HG03025 (cell line): ENCODE measurements around the gene NARS2.
"Not testable (repeated sequence)": the region's sequence is repeated elsewhere in the genome, so short reads cannot be mapped to it uniquely, and the experiment has no call there.

Experiments used
- ATAC-seq: cut with Tn5 transposase; IDR thresholded peaks from one replicate; pipeline ENCODE4 v1.9.1; 2021; ENCODE audit warnings: mild to moderate bottlenecking, moderate library complexity; ENCODE audit not compliant: unreplicated experiment, low FRiP score

The NARS2 gene

GRCh38 chr11:78497293-78497692 is 77.4 kb downstream of the NARS2 start:
- ATAC-seq, result no peak

GRCh38 chr11:78493413-78493975 is 81.2 kb downstream of the NARS2 start:
- ATAC-seq, result no peak

DNA sequence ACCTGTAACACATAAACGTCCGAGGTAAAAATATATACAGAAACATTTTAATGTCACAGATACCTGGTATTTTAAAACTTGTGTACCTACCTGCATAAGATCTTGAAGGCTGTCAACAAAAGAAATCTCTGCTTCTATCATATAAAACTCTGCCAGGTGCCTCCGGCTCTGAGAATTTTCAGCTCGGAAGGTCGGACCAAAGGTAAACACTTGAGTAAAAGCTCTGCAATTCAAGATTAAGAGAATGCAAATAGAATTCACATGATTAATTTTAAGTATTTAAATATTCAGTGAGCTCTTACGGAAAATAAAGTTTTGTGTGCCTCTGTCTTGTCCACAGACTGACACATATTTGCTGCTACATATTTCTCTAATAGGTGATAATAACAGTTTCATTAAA is 81.7 kb downstream of the NARS2 start:
- no peak for ATAC-seq

GRCh38 chr11:78489184-78489583 is 85.5 kb downstream of the NARS2 start:
- ATAC-seq, result no peak

DNA sequence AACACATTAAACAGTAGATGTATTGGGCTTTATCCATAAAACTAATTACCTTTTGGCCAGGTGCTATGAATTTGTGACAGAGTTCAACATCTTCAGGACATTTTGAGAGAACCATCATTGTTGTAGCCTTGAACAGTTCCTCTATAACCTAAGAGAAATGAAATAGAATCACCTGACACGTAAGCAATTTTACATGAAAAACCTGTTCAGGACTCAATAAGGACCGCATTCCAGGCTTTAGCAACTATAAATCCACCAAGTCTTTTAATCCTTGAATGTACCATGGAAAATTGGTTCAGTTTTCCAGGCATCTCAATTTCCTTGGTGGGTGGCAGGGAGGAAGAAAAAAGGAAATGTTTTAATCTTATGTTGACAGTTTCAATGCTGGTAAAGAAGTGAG is 96.1 kb downstream of the NARS2 start:
- ATAC-seq, result no peak

DNA sequence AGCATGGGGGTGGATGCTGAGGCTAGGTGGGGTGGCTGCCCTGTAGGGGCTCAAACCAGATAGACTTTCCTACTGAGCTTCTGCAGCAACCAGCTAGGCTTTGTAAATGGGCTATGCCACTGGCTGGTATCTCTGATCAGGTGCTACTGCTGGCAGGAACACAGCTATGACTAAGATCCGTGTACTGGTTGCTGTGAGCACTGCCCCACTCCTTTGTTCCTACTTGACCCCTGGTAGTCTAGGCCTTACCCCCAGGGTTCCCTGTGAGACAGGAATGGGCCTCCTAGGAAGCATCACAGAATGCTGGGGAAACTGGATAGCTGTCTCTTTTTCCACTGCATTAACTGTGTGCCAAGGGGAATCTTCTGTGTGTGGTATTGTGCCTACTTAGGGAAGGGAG is 98.6 kb downstream of the NARS2 start:
- ATAC-seq, result no peak

- no peak for ATAC-seq
Measured at GRCh38 chr11:78474451-78474850, 100.2 kb downstream of the NARS2 start.

- ATAC-seq, result no peak
Measured at GRCh38 chr11:78472905-78473304, 101.8 kb downstream of the NARS2 start.

DNA sequence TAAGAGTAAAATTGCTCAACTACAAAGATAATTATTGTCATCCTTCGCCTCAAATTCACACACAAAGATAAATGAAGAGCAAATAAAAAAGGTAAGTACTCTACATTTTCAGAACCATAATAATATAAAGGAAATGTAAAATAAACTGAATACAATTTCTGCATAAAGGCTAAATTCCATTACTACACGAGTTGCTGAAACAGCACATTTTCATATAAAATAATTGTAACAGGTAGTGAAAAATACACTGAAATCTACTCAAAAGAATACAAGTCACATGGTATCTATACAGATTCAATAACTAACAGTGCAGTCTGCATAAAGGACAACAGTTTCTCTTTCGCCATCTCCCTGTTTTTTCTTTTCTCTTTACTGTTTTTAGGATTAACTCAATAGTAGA is 102.3 kb downstream of the NARS2 start:
- ATAC-seq, result no peak

DNA sequence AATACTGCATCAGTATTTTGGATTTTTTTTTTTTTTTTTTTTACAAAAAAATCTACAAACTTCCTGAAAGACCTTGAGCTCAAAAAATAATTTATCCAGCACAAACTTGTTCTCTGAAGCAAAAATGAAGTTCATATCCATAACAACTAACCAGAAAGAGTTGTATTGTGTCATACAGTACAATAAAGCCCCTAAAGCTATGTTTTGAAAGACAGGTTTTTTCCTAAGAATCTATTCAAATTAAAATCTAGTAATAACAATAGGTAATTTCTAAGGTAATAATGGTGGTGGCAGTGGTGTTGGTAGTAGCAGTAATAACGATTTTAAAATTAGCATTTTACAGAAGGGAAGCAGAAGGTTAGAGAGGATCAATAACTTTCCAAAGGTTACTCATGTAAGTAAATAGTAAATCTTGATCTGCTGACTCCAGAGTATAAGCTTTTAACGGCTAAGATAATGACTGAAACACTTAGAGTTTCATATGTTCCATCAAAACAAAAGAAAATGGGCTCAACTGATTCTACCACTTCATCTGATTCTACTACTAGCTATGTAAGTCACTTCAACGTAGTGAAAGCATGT is 103.7 kb downstream of the NARS2 start:
- no peak for ATAC-seq

DNA sequence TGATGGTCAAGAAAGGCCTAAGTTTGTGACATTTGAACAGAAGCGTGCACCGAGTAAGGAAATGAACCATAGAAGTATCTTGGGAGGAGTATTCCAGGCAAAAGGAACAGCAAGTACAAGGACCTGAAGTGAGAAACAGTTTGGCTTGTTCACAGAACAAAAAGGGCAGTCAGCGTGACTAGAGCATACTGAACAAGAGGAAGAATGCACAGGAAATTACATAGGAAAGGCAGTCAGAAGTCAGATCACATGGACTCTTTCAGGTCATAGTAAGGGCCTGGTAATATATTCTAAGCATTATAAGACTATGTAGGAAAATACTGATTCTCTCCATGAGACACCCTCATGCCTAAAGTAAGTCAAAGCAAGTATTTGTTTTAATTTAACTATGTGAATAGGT is 104.8 kb downstream of the NARS2 start:
- no peak for ATAC-seq

DNA sequence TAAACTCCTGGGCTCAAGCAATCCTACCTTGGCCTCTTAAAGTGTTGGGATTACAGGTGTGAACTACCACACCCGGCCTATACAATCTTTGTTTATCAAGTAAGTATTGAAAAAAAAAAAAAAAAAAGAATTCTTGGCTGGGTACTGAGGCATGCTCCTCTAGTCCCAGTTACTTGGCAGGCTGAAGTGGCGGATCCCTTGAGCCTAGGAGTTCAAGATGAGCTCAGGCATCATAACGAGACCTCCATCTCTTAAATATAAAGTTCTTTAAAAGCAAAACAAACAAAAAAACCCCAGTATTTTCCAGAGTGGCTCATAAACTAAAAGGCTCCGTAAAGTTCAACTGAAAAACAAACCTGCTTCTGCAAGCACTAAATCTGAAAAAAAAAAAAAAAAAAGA is 106.7 kb downstream of the NARS2 start:
- no peak for ATAC-seq

- no peak for ATAC-seq
Measured at GRCh38 chr11:78467370-78467769, 107.3 kb downstream of the NARS2 start.

DNA sequence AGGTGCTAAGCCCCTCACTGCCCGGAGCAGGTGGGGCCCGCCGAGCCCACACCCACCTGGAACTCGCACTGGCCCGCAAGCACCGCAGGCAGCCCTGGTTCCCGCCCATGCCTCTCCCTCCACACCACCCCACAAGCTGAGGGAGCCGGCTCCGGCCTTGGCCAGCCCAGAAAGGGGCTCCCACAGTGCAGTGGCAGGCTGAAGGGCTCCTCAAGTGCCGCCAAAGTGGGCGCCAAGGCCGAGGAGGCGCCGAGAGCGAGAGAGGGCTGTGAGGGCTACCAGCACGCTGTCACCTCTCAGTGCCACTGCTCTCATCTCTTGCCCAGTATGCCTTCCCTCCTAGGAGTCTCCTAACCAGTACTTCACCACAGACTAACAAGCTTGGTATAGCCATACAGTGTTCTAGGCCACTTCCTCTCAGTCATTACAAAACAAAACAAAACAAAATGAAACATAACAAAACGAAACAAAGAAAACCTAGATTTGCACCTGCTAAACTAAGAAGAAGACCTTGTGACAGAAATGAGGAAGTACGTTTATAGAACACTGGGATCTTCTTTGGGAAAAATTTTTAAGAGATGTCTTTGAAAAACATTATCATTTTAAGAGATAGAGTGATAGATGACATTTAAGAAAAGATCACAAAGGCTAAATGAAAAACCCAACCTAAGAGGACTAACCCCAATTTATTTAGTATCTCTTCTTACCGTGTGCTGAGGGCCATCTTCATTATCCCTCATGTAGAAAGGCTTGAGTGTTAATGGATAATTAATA is 109.3 kb downstream of the NARS2 start:
- ATAC-seq, result peak; percentile 97

DNA sequence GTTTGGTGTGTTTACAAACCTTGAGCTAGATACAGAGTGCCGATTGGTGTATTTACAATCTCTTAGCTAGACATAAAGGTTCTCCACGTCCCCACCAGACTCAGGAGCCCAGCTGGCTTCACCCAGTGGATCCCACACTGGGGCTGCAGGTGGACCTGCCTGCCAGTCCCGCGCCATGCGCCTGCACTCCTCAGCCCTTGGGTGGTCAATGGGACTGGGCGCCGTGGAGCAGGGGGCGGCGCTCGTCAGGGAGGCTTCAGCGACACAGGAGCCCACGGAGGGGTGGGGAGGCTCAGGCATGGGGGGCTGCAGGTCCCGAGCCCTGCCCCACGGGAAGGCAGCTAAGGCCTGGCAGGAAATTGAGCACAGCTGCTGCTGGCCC is 109.9 kb downstream of the NARS2 start:
- not testable (repeated sequence) for ATAC-seq

- no peak for ATAC-seq
Measured at GRCh38 chr11:78460471-78460870, 114.2 kb downstream of the NARS2 start.

DNA sequence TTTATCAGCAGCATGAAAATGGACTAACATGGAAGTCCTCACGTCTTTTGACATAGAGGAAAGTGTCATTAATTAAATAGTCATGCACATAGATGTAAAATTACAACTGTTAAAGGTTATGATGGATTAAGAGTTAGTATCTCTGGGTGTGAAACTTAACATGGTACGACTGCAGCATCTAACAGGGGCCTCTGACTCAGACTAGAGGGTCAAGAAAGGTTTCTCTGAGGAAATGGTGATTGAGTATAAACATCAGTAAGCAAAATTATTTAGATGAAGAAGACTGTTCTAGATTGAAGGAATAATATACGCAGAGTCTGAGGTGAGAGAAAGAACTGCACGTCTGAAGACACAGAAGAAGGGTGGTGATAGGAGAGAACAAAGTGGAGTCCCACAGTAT is 114.9 kb downstream of the NARS2 start:
- ATAC-seq, result no peak

DNA sequence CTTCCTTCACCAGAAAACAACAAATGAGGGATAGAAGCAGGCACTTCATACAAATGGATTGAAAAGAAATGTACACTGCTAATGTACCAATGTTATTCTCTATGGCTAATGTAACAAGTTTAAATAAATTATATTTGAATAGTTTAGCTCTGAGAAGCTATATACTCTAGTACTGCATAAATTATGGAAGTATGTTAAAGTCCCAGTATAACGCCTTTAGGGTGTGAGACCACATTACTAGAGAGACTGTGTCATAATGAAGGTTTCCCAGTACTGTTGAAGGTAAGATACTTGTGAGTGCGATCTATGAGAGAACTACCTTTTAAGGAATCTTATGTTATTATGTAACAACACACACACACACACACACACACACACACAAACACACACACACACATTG is 117.2 kb downstream of the NARS2 start:
- no peak for ATAC-seq

- no peak for ATAC-seq
Measured at GRCh38 chr11:78453140-78453935, 121.3 kb downstream of the NARS2 start.

DNA sequence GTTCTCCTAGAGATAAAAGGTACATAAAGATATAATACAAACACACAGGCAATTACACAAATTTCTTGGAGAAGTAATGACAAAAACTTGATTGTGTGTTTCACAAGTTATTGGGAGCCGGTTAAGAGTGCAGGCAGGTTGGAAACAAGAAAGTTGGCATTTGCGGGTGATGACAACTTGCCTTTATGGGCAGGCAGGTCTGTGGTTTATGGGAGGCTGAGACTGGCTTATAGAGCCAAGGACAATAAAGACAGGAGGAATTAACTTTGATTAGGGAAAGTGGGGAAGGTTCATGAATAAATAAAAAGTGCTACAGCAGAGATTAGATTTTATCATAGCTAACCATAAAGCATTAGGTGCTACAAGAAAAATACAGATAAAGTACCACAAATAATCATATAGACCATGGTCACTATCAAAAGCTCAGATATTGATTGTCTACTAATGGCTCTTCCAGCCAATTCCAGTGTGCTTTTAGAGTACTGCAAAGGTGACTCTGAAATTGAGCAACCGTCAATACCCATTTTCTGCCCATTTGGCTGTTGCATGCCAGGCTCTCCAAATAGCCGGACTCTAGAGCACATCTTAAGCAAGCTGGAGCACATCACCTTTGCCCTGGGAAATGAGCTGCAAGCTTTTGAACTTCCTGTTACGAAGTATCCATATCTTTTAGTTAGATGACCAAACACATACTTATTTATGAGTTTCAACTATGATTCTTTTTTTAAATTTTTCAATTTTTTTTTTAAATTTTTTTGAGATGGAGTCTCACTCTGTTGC is 123.1 kb downstream of the NARS2 start:
- ATAC-seq, result no peak

DNA sequence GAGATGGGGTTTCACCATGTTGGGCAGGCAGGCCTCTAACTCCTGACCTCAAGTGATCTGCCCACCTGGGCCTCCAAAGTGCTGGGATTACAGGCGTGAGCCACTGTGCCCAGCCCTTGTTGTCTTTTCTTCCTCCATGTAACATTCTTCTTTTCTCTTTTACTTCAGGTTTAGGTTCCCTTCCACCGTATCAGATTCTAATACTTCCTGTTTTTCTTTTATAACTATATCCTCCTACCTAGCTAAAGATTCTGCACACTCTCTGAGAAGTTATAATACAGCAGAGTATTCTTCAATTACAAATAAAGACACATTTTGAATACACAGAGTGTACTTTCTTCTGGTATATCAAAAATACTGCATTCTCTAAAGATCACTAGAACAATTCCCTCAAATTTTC is 123.8 kb downstream of the NARS2 start:
- no peak for ATAC-seq
